ENCODE results near the gene DAW1. TPM values are rescaled to one million over a fixed set of nuclear protein-coding genes. Genes with fewer than 3 reads are reported as not detected.

The DAW1 gene
- total and polyA plus RNA-seq, 8 donors = 0.70 to 7.7 (median 3.0) TPM

DNA sequence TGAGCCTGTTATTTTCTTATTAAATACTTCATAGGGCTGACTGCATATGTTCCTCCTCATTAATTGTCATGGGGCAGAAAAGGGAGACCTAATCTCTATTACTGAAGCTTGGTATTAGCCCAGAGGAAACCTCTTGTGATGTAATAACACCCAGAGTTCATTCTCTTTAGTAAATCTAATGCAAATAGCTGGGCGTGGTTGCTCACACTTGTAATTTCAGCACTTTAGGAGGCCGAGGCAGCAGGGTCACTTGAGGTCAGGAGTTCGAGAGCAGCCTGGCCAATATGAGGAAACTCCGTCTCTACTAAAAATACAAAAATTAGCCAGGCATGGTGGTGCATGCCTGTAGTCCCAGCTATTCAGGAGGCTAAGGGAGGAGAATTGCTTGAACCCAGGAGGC, 14.7 kb downstream of the DAW1 start:
- peaks cover 0 to 10% of the 10 kb centered on the region in 2 donors for H3K4me1 ChIP-seq
- H3K4me3 ChIP-seq = no peak overlapping the region
- no peak overlapping the region for H3K27ac ChIP-seq
- TF ChIP-seq, protein P1, sequence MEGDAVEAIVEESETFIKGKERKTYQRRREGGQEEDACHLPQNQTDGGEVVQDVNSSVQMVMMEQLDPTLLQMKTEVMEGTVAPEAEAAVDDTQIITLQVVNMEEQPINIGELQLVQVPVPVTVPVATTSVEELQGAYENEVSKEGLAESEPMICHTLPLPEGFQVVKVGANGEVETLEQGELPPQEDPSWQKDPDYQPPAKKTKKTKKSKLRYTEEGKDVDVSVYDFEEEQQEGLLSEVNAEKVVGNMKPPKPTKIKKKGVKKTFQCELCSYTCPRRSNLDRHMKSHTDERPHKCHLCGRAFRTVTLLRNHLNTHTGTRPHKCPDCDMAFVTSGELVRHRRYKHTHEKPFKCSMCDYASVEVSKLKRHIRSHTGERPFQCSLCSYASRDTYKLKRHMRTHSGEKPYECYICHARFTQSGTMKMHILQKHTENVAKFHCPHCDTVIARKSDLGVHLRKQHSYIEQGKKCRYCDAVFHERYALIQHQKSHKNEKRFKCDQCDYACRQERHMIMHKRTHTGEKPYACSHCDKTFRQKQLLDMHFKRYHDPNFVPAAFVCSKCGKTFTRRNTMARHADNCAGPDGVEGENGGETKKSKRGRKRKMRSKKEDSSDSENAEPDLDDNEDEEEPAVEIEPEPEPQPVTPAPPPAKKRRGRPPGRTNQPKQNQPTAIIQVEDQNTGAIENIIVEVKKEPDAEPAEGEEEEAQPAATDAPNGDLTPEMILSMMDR (IDR thresholded peaks at IDR 0.05) = no peak
- H3K9me3 ChIP-seq = no peaks in the 10 kb centered on the region
- H3K27me3 ChIP-seq = no peaks in the 10 kb centered on the region
- ATAC-seq = no peak
- intact Hi-C loops (cut with DNase I) = no loop called here
- H3K36me3 ChIP-seq = no peaks in the 10 kb centered on the region
- no peak for DNase-seq

DNA sequence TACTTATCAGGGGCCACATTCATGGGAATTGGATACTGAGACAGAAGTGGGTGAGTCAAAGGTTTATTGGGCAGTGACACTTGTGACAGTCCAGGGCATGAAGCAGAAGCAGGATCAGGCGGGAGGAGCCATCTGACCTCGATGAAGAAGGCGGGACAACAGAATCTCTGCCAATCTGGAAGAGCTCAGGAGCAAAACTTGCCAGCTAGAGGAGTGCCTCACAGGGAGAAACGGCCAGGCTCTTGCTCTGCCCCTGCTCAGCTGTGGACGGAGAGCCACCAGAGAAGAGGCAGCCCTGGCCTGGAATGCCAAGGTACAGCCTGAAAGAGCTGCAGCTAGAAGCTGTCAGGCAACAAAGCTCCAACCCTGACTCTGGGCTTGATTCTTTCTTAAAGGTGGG, 16.9 kb downstream of the DAW1 start:
- no peaks in the 10 kb centered on the region for H3K36me3 ChIP-seq
- no peak overlapping the region for H3K4me3 ChIP-seq
- no peaks in the 10 kb centered on the region for H3K4me1 ChIP-seq
- no peaks in the 10 kb centered on the region for H3K27me3 ChIP-seq
- intact Hi-C loops (cut with DNase I) = no loop called here
- no peak for DNase-seq
- peak; percentile 58 for ATAC-seq
- no peaks in the 10 kb centered on the region for H3K9me3 ChIP-seq
- TF ChIP-seq, protein P1 (IDR thresholded peaks at IDR 0.05) = no peak
- H3K27ac ChIP-seq = no peak overlapping the region

DNA sequence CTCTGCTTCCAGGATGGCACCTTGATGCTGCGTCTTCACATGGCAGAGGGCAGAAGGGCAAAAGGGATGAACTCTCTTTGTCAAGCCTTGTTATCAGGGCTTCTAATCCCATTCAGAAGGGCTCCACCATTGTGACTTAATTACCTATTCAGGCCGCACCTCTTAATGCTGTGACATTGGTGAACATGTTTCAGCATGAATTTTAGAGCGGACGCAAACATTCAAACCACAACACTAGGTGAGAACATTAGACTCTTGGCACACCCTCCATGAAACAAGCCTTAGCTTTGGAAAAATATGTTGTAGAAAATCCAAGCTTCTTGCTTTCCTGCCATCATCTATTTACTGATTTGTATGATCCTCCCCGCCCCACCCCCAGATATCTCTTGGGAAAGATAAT, 17.9 kb downstream of the DAW1 start:
- H3K9me3 ChIP-seq = no peaks in the 10 kb centered on the region
- H3K36me3 ChIP-seq = no peaks in the 10 kb centered on the region
- DNase-seq = no peak
- no peaks in the 10 kb centered on the region for H3K27me3 ChIP-seq
- TF ChIP-seq, protein P1 (IDR thresholded peaks at IDR 0.05) = no peak
- no peak for ATAC-seq
- intact Hi-C loops (cut with DNase I) = no loop called here
- no peak overlapping the region for H3K4me3 ChIP-seq
- no peaks in the 10 kb centered on the region for H3K4me1 ChIP-seq
- no peak overlapping the region for H3K27ac ChIP-seq

DNA sequence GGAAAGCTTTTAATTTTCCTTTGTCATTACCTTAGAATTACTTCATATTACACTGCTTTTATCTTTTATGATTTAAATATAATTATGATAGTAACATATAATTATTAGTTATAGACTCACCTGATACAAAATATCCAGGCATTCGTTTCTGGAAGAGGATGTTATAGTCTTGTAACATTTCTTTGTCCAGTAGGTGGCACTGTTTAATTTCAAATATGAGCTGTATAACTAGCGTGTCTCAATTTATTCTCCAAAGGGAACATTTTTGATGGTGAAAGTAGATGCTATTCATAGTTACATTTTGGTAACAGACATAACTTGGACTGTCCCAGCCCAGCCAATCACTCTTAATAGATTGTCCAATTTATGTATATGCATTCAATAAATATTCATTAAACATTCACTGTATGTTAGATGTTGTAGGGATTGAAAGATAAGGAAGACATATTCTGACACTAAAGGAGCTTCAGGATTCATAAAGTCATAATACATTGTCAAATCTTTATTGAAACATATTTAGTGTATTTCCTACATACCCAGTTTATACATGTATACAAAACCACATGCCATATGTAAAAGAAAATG, 19.2 kb downstream of the DAW1 start:
- DNase-seq (peak in 2 of 4 donors; percentile 22 to 54), ATAC-seq (peak; percentile 80)
- no peaks in the 10 kb centered on the region for H3K4me1 ChIP-seq
- no peaks in the 10 kb centered on the region for H3K27me3 ChIP-seq
- intact Hi-C loops (cut with DNase I) = no loop called here
- H3K36me3 ChIP-seq = no peaks in the 10 kb centered on the region
- no peaks in the 10 kb centered on the region for H3K9me3 ChIP-seq
- H3K27ac ChIP-seq = no peak overlapping the region
- TF ChIP-seq, protein P1 (IDR thresholded peaks at IDR 0.05) = peak; percentile 58 to 60
- no peak overlapping the region for H3K4me3 ChIP-seq

DNA sequence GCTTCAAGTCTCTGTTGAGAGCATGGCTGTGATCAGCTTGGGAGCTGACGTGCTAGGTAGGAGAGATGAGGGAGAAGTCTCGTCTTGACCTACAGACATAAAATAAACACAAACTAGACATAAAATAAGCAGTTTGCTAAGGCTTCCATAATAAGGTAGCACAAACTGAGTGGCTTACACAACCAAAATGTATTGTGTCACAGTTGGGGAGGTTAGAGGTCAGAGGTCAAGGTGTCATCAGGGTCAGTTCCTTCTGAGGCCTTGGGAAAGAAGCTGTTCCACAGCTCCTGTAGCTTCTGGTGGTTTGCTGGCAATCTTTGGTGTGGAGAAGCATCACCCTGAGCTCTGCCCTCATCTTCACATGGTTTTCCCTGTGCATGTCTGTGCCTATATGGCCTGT, 20.2 kb downstream of the DAW1 start:
- no peaks in the 10 kb centered on the region for H3K4me1 ChIP-seq
- ATAC-seq (no peak), DNase-seq (no peak)
- TF ChIP-seq, protein P1 (IDR thresholded peaks at IDR 0.05) = no peak
- H3K36me3 ChIP-seq = no peaks in the 10 kb centered on the region
- no peaks in the 10 kb centered on the region for H3K9me3 ChIP-seq
- intact Hi-C loops (cut with DNase I) = no loop called here
- H3K27me3 ChIP-seq = no peaks in the 10 kb centered on the region
- H3K27ac ChIP-seq = no peak overlapping the region
- no peak overlapping the region for H3K4me3 ChIP-seq
